K562 (cell line): ENCODE data around the gene TNFAIP6. TPM values are rescaled to one million over a fixed set of nuclear protein-coding genes. Genes with fewer than 3 reads are reported as not detected.
A peak's percentile ranks its signal among the peaks of the same experiment; 100 is the strongest.

Source experiments
- ARHGAP35 ChIP-seq: fragments of 450-650 bp; IDR thresholded peaks from 2 replicates; pipeline ENCODE4 v1.6.1; 2018; ENCODE audit not compliant: partially characterized antibody
- BRCA1 ChIP-seq, 2 experiments: fragments of 450-650 bp in 1 of 2; sonication (generic) in 1 of 2; formaldehyde crosslinking in 1 of 2; IDR thresholded peaks; 2 replicates each; pipeline versions ENCODE4 v1.5.0 to v1.6.1; 2017 to 2020; ENCODE audit warnings: mild to moderate bottlenecking in 1 of 2, missing genetic modification reagents in 1 of 2
- C11orf30 ChIP-seq: fragments of 450-650 bp; IDR thresholded peaks from 2 replicates; pipeline ENCODE4 v1.6.1; 2016; ENCODE audit warnings: low read depth, mild to moderate bottlenecking
- DNMT1 ChIP-seq: fragments of 450-650 bp; IDR thresholded peaks from 2 replicates; pipeline ENCODE4 v1.6.1; 2016; ENCODE audit warnings: antibody characterized with exemption, mild to moderate bottlenecking
- GABPA ChIP-seq: fragments of 200-800 bp; sonication (Bioruptor generic); conservative IDR thresholded peaks from 2 replicates; pipeline ENCODE4 v1.6.1; 2016; ENCODE audit warnings: low read depth, missing genetic modification characterization, missing compliant biosample characterization
- KHSRP ChIP-seq: fragments of 450-650 bp; IDR thresholded peaks from 2 replicates; pipeline ENCODE4 v1.6.1; 2017
- POLR2G ChIP-seq: fragments of 200-400 bp; formaldehyde crosslinking; IDR thresholded peaks from 2 replicates; pipeline ENCODE4 v1.6.1; 2017; ENCODE audit warnings: low read depth, mild to moderate bottlenecking, antibody characterized with exemption, low read length, moderate library complexity
- RFX5 ChIP-seq: IDR thresholded peaks from 2 replicates; pipeline ENCODE4 v1.6.1; 2011; ENCODE audit warnings: low read depth, mild to moderate bottlenecking, improper control_type of control experiment, low read length
- SNIP1 ChIP-seq: fragments of 450-650 bp; IDR thresholded peaks from 2 replicates; pipeline ENCODE4 v1.7.1; 2017; ENCODE audit warnings: low read depth, mild to moderate bottlenecking
- SP2 ChIP-seq: IDR thresholded peaks from 2 replicates; pipeline ENCODE4 v1.6.1; 2011; ENCODE audit warnings: mild to moderate bottlenecking, low read depth, low read length, moderate library complexity; ENCODE audit not compliant: poor library complexity, severe bottlenecking; ENCODE audit errors: extremely low read depth
- SUPT5H ChIP-seq: fragments of 450-650 bp; IDR thresholded peaks from 2 replicates; pipeline ENCODE4 v1.6.1; 2016
- TAF7 ChIP-seq: fragments of 450-650 bp; IDR thresholded peaks from 2 replicates; pipeline ENCODE4 v1.6.1; 2016; ENCODE audit warnings: missing genetic modification characterization, missing compliant biosample characterization
- TCF7 ChIP-seq: sonication (generic); IDR thresholded peaks from 2 replicates; pipeline ENCODE4 v1.6.1; 2016; ENCODE audit warnings: antibody characterized with exemption, borderline replicate concordance
- ZFP30 ChIP-seq: fragments of 250-450 bp; sonication (Bioruptor Pico); IDR thresholded peaks from 2 replicates; pipeline ENCODE4 v1.8.0; 2022; ENCODE audit warnings: moderate library complexity, mild to moderate bottlenecking, inconsistent platforms, borderline replicate concordance
- ZFPM2 ChIP-seq: fragments of 250-450 bp; sonication (Bioruptor Pico); IDR thresholded peaks from 2 replicates; pipeline ENCODE4 v1.5.1; 2022; ENCODE audit warnings: mild to moderate bottlenecking
- ZNF174 ChIP-seq: fragments of 250-450 bp; sonication (Bioruptor Pico); IDR thresholded peaks from 2 replicates; pipeline ENCODE4 v1.4.0; 2020; ENCODE audit warnings: mild to moderate bottlenecking
- ZNF175 ChIP-seq: fragments of 200-800 bp; sonication (Bioruptor generic); IDR thresholded peaks from 2 replicates; pipeline ENCODE4 v1.6.1; 2016; ENCODE audit warnings: low read depth, mild to moderate bottlenecking, missing genetic modification characterization, missing compliant biosample characterization
- ZNF507 ChIP-seq: conservative IDR thresholded peaks from 2 replicates; pipeline ENCODE4 v1.6.1; 2017; ENCODE audit warnings: missing genetic modification characterization, missing compliant biosample characterization
- polyA plus RNA-seq, 8 experiments: library from polyadenylated mRNA; depleted of rRNA in 4 of 8; stranded (reverse) in 5 of 8; unstranded in 3 of 8; fragments of >200 nt; fragmentation: Nextera tagmentation in 2 of 8; fragmentation: Illumina TruSeq in 1 of 8; extraction: Ambion mirVana in 2 of 8; extraction: Trizol in 1 of 8; gene quantifications; 2 replicates each; pipeline versions ENCODE4 v1.2.1 to v1.2.3, GENCODE V29; 2011 to 2014; ENCODE audit warnings: inconsistent platforms in 1 of 8, missing spikeins in 1 of 8
- total RNA-seq, 7 experiments: library from RNA; depleted of rRNA in 6 of 7; stranded (reverse); fragments of >200 nt in 6 of 7; fragmentation: Illumina TruSeq in 2 of 7; extraction: Trizol in 2 of 7; gene quantifications; 2 replicates each; pipeline versions ENCODE4 v1.2.1 to v1.2.3, GENCODE V29; 2011 to 2021; ENCODE audit warnings: low replicate concordance in 1 of 7
- TF ChIP-seq, protein P1 (sequence below): sonication (generic); formaldehyde crosslinking; IDR thresholded peaks from 2 replicates; pipeline ENCODE4 v1.8.1; 2023; ENCODE audit warnings: missing genetic modification reagents, mild to moderate bottlenecking, borderline replicate concordance
- TF ChIP-seq, protein P2 (sequence below): fragments of 450-650 bp; formaldehyde crosslinking; IDR thresholded peaks from 2 replicates; pipeline ENCODE4 v1.4.0; 2022; ENCODE audit warnings: mild to moderate bottlenecking, moderate library complexity
- TF ChIP-seq, protein P3 (sequence below), 2 experiments: fragments of 450-650 bp; IDR thresholded peaks; 2 replicates each; pipeline ENCODE4 v1.6.1; 2016

Gene TNFAIP6
- total and polyA plus RNA-seq, 9 of the 15 experiments (the other 6 are each of a cell fraction or from before 2014, with no cell fraction given): 0.07 to 0.28 (median 0.08) TPM; not detected in 6

DNA sequence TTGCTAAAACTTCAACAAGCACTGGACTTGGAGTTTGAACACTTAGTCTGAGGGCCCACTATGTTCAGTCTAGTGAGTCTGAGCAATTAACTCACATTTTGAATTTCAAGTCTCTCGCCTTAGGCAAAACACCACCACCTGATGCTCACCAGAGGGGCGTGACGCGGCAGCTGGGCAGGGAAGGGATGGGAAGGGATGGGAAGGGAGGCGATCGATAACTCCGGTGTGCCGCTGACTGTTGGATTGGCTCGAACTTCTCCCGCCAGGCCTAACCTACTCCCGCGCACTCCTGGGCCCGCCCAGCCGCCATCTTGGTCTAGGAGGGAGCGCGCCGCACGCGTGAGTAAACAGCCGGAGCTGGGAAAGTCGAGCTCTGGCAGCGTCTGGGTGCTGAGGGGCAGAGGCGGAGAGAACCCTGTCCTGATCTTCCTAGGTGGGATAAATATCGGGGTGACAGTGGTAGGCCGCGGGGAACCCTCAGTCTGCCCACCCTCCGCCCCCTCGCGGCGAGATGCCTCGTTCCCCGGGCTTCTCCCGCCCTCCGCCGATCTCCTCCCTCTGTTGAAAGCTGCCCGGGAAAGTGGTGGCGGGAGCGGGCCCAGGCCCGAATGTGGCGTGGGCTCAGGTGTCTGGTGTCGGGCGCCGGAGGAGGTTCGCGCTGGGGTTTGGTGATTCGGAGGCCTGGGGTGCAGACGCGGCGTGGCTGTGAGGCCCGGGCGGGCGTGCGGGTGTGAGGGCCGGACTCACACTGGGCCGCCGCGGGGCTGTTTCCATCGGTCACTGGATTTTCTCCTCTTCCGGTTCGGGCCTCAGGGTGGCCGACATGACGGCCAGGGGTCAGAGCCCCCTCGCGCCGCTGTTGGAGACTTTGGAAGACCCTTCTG lies 52.5 kb downstream of the TNFAIP6 start, which contains the start of gene RIF1 (continued):
- TF ChIP-seq, protein P1, sequence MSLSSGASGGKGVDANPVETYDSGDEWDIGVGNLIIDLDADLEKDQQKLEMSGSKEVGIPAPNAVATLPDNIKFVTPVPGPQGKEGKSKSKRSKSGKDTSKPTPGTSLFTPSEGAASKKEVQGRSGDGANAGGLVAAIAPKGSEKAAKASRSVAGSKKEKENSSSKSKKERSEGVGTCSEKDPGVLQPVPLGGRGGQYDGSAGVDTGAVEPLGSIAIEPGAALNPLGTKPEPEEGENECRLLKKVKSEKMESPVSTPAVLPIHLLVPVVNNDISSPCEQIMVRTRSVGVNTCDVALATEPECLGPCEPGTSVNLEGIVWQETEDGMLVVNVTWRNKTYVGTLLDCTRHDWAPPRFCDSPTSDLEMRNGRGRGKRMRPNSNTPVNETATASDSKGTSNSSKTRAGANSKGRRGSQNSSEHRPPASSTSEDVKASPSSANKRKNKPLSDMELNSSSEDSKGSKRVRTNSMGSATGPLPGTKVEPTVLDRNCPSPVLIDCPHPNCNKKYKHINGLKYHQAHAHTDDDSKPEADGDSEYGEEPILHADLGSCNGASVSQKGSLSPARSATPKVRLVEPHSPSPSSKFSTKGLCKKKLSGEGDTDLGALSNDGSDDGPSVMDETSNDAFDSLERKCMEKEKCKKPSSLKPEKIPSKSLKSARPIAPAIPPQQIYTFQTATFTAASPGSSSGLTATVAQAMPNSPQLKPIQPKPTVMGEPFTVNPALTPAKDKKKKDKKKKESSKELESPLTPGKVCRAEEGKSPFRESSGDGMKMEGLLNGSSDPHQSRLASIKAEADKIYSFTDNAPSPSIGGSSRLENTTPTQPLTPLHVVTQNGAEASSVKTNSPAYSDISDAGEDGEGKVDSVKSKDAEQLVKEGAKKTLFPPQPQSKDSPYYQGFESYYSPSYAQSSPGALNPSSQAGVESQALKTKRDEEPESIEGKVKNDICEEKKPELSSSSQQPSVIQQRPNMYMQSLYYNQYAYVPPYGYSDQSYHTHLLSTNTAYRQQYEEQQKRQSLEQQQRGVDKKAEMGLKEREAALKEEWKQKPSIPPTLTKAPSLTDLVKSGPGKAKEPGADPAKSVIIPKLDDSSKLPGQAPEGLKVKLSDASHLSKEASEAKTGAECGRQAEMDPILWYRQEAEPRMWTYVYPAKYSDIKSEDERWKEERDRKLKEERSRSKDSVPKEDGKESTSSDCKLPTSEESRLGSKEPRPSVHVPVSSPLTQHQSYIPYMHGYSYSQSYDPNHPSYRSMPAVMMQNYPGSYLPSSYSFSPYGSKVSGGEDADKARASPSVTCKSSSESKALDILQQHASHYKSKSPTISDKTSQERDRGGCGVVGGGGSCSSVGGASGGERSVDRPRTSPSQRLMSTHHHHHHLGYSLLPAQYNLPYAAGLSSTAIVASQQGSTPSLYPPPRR: 0 out of 2 replicates have a peak, but pooled peaks have one; percentile 80
- TF ChIP-seq SP2 (no peak), SNIP1 (no peak), ZFPM2 (CRISPR knock-in tag) (0 out of 2 replicates have a peak, but pooled peaks have one; percentile 76), RFX5 (no peak), C11orf30 (peak; percentile 73), BRCA1 (IDR thresholded peaks at IDR 0.05) (no peak), BRCA1 (CRISPR knock-in tag; IDR thresholded peaks at IDR 0.05) (no peak), DNMT1 (no peak), POLR2G (peak; percentile 98), GABPA (peak; percentile 74), SUPT5H (peak; percentile 93), ZNF175 (peak; percentile 64; the same call in 1 of the 2 replicates), TCF7 (no peak), KHSRP (no peak), ARHGAP35 (no peak), ZFP30 (no peak), ZNF174 (CRISPR knock-in tag) (no peak), ZNF507 (tag) (no peak), TAF7 (tag) (peak; percentile 83)
- TF ChIP-seq, protein P2, sequence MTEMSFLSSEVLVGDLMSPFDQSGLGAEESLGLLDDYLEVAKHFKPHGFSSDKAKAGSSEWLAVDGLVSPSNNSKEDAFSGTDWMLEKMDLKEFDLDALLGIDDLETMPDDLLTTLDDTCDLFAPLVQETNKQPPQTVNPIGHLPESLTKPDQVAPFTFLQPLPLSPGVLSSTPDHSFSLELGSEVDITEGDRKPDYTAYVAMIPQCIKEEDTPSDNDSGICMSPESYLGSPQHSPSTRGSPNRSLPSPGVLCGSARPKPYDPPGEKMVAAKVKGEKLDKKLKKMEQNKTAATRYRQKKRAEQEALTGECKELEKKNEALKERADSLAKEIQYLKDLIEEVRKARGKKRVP (CRISPR knock-in tag): no peak
- TF ChIP-seq, protein P3, sequence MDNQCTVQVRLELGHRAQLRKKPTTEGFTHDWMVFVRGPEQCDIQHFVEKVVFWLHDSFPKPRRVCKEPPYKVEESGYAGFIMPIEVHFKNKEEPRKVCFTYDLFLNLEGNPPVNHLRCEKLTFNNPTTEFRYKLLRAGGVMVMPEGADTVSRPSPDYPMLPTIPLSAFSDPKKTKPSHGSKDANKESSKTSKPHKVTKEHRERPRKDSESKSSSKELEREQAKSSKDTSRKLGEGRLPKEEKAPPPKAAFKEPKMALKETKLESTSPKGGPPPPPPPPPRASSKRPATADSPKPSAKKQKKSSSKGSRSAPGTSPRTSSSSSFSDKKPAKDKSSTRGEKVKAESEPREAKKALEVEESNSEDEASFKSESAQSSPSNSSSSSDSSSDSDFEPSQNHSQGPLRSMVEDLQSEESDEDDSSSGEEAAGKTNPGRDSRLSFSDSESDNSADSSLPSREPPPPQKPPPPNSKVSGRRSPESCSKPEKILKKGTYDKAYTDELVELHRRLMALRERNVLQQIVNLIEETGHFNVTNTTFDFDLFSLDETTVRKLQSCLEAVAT (IDR thresholded peaks at IDR 0.05): peak; percentile 15 to 100; a peak in 3 of 4 replicates
